GDM1 (cell line): ENCODE measurements around the gene SPEG.
A peak's percentile ranks its signal among the peaks of the same experiment; 100 is the strongest.

Experiments
- DNase-seq: peaks from one replicate; lab custom pipeline; 2025; lab: John Stamatoyannopoulos, UW

Gene SPEG

DNA sequence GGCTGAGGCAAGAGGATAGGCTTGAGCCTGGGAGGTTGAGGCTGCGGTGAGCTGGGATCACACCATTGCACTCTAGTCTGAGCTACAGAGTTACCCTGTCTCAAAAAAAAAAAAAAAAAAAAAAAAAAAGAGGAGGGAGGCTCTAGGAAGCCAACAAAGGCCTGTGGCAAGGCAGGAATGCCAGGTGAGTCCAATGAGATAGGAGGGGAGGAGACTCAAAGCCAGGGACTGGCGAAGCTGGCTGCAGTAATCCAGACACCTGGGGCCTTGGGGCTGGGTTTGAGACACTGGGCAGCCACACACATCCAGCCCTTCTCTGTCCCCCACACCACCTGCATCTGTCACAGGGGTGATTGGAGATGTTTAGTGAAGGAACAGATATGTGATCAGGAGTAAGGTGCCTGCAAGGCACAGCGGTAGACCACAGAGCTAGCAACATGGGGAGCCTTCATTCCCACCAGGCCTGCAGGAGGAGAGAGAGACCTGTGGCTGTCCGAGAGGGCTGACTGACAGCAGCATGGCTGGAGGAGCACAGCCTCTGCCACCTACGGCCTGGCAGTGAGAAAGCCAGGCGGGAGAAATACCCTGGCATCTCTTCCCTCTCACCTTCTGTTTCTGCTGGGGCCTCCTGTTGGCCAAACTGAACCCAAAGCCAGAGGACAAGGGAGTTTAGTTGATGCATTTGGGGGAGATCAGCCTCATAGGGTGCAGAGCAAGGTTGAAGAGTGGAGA lies 99.5 kb downstream of the SPEG start:
- DNase-seq = no peak

DNA sequence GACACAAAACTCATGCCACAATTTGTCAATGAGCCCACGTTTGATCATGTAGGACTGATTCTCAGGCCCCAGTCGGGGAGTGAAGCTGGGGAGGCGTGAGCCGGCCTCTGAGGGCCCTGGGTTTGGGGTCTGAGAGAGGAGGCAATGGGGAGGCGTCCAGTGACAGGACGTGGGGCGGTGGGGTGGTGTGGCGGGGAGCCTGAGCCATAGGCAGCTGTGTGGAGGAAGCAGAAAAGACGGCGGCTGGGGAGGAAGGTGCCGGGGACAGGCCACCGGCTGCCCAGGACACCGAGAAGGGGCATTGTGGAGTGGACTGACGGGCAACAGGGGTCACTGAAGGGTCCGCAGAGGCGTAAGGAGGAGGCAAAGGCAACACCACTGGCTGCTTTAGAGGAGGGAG lies 101.8 kb downstream of the SPEG start:
- DNase-seq = no peak

DNA sequence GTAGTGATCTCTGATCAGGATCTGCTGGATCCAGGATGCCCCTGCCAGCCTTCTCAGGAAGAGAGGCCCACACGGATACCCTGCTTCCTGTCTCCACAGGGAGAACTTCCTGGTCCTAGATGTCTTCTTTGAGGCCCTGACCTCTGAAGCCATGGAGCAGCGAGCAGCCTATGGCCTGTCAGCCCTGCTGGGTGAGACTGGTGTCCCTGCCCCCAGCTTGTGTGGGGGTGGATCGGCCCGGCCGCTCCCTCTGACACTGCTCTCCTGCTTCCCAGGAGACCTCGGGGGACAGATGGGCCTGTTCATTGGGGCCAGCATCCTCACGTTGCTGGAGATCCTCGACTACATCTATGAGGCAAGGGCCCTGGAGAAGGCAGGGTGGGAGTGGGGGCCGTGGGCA lies 102.3 kb downstream of the SPEG start:
- DNase-seq = no peak

DNA sequence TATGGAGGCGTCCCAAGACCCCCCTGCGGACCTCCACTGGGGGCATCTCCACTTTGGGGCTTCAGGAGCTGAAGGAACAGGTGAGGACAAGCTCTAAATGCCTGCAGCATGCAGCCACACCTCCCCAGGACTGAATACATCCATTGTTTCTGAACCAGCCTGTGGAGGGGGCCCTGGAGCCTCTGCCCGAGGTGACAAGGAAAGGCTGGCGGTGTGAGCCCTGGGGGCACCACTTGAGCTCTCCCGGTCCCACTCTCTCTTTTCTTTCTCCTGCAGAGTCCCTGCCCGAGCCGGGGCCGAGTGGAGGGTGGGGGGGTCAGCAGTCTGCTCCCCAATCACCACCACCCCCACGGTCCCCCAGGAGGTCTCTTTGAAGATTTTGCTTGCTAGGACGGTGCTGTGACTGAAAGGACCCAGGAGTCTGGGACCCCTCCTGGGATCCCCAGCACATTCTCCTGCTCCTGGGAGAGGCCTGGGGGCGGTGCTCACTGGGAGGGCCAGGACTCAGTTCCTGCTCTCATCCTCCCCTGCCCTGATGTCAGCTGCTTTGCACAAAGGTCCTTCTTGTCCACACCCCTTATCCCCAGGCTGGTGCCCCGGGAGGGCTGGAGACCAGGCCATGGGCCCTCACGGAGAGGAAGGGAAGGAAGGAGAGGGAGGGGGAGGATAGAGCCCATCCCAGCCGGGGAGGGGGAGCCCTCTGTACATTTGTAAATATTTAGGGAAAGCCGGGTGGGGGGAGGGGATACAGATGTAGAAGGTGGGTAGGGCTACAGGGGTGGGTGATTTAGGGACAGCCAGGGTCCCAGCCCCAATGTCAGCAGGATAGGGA lies 103.2 kb downstream of the SPEG start:
- no peak for DNase-seq

DNA sequence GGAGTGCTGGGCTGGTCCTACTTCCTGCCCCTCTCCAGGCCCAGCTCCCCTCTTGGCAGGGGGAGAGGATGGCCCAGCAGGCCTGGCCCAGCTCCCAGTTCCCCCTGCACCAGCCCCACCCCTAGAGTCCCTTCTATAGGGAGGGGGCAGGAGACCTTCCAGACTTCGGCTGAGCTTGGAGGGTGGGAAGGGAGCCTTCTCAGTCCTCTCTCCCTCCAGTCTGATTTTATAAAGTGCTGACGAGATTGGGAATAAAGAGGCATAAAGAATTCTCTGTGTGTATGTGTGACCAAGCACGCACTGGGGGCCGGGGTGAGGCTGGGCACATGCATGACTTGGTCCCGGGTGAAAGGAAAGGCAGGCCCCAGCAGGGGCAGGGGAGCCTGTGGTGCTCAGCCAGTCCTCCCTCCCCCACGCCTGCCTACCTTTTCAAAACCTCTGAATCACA lies 103.9 kb downstream of the SPEG start:
- no peak for DNase-seq

DNA sequence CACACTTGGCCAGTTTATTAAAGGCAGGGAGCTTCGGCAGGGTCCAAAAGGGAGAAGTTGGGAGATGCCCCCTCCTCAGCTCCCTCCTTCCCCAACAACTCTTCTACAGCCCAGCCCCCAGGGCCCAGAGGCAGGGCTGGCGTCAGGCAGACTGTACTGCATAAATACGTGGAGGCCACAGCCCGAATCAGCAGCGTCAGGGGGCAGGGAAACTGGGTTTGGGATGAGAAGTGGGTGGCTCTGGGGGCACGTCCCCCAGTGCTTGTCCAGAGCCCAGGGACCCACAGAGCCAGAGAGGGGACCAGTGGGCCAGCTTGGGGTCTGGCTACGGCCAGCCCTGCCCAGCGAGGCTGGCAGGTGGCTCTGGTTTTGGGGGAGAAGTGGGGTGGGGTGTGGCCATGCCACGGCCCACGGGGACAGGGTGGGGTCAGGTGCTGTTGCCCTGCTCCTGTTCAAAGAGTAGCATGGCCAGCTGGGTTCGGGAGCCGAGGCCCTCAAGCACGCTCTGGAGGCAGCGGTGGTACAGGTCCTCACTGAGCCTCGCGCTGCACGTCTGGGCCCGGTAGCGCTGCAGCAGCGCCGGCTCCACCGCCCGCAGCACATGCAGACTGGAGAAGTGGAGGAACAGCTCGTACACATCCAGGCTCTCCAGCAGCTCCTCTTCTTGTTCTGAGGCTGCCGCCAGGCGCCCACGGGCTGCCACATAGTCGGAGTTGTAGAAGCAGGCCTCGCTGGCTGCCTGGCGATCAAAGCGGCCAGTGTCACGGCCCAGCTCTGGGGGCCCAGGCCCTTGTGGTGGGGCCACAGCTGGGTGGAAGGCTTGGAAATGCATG lies 104.5 kb downstream of the SPEG start:
- DNase-seq = no peak

DNA sequence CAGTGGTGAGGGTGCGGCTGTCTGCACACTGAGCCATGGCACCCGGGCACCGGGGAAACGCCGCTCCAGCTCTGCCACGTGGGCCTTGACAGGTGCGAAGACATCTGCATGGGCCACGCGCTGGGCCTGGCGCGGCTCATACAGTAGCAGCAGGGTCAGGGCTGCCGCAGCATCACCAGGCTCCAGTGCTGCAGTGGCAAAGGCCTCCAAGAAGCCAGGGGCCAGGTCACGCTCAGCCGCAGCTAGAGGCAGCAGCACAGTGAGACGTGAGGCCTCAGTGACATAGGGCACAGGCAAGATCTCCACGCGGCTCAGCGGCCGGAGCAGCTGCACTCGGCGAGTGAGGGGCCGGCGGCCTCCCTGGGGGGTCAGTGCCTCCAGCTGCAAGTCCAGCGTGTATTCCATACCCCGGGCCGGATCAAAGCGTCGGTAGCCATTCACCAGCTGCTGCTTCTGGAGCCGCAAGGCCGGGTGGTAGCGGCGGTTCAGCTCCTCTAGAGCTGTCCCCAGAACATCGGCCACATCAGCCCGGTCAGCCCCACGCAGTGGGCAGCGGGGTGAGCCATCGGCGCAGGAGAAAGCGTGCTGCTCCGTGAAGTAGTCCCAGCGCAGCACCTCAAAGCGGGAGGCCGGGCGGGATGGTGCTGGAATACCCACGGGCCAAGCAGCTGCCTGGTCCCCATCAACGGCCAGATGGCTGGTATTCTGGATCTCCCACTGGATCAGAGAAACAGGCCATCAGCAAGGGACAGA lies 105.5 kb downstream of the SPEG start:
- DNase-seq = no peak

DNA sequence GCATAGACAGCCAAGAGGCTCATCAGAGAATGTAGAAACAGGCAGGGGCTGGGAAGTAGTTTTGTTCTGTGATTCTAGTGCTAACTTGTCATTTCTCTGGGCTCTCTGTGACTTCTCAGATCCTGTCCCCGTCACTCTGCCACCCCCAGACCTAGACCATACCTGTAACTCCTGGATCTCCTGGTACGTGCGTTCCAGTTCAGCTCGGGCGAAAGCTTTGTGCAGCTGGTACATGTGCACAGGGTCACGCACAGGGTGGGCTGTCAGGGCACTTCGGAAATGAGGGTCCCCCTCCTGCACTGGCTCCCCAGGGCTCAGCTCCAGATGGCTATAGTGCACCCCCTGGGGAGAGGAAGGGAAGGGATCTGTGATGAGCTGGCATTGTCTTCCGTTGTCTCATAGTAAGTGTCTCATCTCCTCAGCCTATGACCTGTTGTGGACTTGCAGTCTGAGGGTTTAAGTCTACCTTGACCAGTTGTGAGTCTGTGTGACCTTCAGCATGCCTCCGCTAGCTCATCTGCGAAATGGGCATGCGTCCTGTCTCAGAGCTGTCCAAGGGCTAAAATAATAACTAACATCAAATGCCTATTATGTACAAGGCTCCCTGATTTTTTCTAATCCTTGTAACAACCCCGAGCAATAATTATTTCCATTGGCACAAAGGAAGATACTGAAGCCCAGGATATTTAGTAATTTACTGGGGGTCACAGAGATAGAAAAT lies 106.3 kb downstream of the SPEG start:
- DNase-seq = no peak

DNA sequence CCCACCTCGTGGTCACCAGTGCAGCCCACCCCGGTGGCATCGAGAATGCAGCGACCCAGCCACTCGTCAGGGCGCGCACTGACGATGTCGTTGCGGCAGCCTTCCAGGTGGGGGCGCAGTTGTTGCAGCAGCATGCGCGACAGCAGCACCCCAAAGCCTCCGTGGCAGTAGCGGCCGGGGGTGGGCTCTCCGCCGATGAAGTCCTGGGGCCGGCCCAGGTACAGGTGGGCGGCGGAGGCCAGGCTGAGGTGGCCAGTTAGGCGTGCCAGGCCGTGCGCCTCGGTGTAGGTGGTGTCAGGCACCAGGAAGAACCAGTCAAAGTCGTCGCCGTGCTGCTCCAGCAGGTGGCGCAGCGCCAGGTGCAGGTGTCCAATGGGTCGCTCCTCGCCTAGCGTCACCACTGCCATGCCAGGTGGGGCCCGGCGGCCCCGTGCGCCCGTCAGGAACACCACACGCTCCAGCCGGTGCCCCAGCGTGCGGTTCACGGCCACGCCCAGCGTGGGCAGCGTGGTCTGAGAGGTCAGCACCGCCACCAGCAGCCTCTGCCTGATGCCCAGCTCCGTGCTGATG lies 107.1 kb downstream of the SPEG start:
- DNase-seq = peak; percentile 80

DNA sequence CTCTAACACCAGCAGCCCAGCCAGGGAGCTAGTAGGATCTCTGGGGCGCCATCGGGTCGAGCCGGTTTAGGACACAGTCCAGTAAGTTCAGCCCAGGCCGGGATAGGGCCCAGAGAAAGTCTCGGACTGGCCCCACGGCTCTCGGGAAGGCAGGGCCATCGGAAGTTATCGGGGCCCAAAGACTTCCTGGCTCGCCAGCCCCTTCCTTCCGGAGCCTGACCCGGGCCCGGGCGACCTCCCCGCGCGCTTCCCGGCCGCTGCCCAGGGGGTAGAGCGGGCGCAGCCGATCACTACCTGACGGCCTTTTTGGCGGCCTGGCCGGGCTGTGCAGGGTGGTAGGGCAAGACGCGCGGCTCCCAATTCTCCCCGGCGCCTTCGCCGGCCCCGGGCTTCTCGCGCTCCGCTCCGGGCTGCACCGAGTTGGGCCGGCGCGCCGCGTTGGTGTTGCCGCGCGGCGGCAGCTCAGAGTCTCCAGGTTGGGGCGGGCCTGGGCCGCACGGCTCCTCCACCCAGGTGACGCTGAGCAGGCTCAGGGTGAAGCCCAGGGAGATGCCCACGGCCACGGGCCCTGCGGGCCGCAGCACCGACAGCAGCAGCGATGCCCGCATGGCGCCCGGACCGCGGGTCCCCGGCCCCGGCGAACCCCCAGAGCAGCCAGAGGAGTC lies 108.4 kb downstream of the SPEG start:
- DNase-seq = no peak

DNA sequence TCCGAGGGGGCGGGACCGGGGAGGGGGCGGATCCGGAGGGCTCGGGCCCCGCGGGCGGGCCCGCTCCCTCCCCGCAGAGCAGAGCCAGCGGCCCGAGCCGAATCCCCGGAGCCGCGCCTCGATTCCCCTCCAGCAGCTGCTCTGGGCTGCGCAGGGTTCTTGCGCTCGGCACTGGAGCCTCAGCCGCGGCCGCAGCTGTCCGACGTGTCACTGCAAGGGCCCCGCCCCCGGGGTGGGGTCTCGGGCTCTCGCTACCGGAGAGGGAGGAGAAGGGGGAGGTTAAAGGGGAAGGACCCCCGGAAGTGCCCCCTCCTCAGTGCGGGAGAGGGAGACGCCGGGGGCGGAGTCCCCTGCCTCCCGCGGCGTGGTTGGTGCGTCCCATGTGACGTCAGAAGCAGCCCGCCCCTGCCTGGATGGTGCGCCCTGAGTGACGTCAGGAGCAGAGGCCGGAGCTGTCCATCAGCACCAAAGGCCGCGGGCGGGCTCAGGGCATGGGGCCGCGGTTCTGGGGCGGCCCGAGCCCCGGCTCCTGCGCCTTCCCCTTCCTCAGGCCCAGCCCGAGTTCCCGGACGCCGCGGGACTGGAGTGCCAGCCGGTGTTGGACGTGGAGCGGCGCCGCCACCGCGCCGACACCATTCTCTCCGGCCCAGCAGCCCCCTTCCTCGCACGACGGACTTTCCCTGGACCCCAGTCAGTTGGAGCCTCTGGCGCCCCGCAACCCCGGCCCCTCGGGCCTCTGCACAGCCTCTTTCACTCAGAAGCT lies 109.1 kb downstream of the SPEG start, which contains the start of the genes CHPF and TMEM198:
TSS of gene CHPF (minus strand) at position 214 of the 763 bp plus-strand sequence. CDS start 271 bp downstream, outside the sequence.
TSS of gene TMEM198 (plus strand) at position 433 of the 763 bp plus-strand sequence. CDS start 700 bp downstream, outside the sequence.
- DNase-seq = peak; percentile 93

DNA sequence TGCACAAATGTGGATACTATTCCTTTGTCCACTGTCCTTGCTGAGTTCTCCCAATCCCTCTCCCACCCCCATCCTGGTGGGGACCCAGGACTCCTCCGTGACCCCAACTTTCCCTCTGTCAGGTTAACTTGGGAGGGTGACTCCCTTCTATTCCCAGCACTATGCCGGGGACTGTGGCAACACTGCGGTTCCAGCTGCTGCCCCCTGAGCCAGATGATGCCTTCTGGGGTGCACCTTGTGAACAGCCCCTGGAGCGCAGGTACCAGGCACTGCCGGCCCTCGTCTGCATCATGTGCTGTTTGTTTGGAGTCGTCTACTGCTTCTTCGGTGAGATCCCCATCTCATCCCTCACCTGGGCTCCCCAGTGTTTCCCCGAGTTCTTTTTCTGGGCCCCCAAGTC lies 109.9 kb downstream of the SPEG start:
- no peak for DNase-seq

DNA sequence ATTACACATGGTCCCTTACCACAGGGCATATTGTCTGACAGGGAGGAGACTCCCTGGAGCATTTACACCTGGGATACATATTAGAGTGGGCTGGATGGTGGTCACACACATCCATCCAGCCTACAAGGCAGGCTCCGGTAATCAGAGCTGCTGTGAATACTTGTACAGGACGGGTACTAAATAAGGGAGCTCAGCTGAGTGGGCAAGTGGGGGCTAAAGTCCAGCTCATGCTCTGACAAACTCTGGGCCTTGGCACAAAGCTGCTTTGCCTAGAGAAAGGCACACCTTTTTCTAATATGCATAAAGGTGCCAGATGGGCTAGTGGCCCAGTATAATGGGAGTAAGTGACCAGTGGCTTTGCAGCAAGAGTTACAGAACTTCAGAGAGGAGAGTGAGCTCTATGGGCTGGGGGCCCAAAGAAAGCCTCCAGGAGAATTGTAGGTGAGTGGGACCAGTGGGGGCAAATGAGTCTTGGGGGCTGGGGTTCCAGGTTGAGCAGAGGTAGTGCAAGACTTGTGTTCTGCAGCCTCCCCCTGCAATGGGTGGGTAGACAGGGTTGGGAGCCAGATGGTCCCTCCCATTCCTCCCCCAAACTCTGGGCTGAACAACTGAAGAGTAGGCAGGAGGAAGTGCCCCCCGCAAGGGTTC lies 110.8 kb downstream of the SPEG start:
- DNase-seq = no peak

DNA sequence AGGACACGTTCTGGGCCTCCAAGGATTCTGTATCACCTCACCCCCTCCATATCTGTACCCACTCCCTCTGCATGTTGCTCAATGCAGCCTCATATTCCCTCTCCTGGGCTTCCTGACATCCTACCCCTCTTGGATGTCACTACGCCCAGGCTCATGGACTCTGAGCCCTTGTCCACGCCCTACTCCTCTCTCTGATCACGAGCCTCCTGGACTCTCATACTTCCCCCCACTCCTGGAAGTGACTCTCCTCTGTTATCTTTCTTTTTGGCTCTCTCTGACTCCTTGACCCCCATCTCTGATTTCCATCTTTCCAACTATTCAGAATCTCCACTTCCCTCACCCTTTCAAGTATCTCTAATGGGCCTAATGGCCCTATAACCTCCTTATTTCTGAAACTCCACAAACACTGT lies 111.3 kb downstream of the SPEG start:
- DNase-seq = no peak

DNA sequence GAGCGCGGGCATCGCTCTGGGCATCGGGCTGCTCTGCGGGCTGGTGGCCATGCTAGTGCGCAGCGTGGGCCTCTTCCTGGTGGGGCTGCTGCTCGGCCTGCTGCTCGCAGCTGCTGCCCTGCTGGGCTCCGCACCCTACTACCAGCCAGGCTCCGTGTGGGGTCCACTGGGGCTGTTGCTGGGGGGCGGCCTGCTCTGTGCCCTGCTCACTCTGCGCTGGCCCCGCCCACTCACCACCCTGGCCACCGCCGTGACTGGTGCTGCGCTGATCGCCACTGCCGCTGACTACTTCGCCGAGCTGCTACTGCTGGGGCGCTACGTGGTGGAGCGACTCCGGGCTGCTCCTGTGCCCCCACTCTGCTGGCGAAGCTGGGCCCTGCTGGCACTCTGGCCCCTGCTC lies 113.0 kb downstream of the SPEG start:
- DNase-seq = no peak
